IMR-90 (cell line): Measurements from ENCODE around the gene CAND1. TPM values are rescaled to one million over a fixed set of nuclear protein-coding genes. Genes with fewer than 3 reads are reported as not detected.

Experiments used
- ATAC-seq: fragments of 200-7000 bp; cut with Tn5 transposase; 2 replicates; pipeline ENCODE4 v1.9.1; 2020; ENCODE audit warnings: low read depth, mild to moderate bottlenecking, moderate library complexity
- Bru-seq: library from RNA; stranded (reverse); fragments of 400-500 nt; gene quantifications from one replicate; lab custom pipeline; 2021; lab: Mats Ljungman, UMichigan
- BruChase-seq, 2 experiments: library from RNA; stranded (reverse); fragments of 400-500 nt; gene quantifications; one replicate each; lab custom pipeline; 2021; lab: Mats Ljungman, UMichigan
- BruUV-seq: library from RNA; stranded (reverse); fragments of 400-500 nt; replicated peaks from 2 replicates; lab custom pipeline; 2021; lab: Mats Ljungman, UMichigan
- CTCF ChIA-PET: fragments of 300-600 bp; formaldehyde crosslinking; extraction: SDS; loops from one replicate; lab custom pipeline; 2021; ENCODE audit warnings: antibody characterized with exemption; lab: Yijun Ruan, JAX
- POLR2A ChIA-PET: fragments of 300-600 bp; sonication (Branson Sonifier 250); formaldehyde crosslinking; loops from one replicate; lab custom pipeline; 2022; ENCODE audit warnings: antibody characterized with exemption; ENCODE audit not compliant: unreplicated experiment; lab: Charles Lee
- DNase-seq: peaks from one replicate; pipeline ENCODE4 v3.0.0; 2013
- H2AFZ ChIP-seq: replicated peaks from 2 replicates; pipeline ENCODE3; 2013; ENCODE audit warnings: low read length, mild to moderate bottlenecking; ENCODE audit not compliant: poor library complexity
- H2AK5ac ChIP-seq: 2 replicates; pipeline ENCODE4 v1.6.1; 2013; ENCODE audit warnings: low read depth, low read length, inconsistent platforms
- H2AK9ac ChIP-seq: replicated peaks from 2 replicates; pipeline ENCODE3; 2013; ENCODE audit warnings: mild to moderate bottlenecking, low read depth, low read length, moderate library complexity; ENCODE audit not compliant: poor library complexity
- H2BK120ac ChIP-seq: 2 replicates; pipeline ENCODE4 v1.6.1; 2013; ENCODE audit warnings: low read depth, low read length, inconsistent platforms
- H2BK15ac ChIP-seq: 3 replicates; pipeline ENCODE4 v1.6.1; 2013; ENCODE audit warnings: low read depth, low read length, inconsistent platforms
- H2BK20ac ChIP-seq: 2 replicates; pipeline ENCODE4 v1.6.1; 2013; ENCODE audit warnings: low read depth, mild to moderate bottlenecking, inconsistent platforms, low read length, moderate library complexity
- H2BK5ac ChIP-seq: 2 replicates; pipeline ENCODE4 v1.6.1; 2013; ENCODE audit warnings: mild to moderate bottlenecking, low read depth, low read length, inconsistent platforms; ENCODE audit not compliant: poor library complexity, severe bottlenecking
- H3K14ac ChIP-seq: replicated peaks from 2 replicates; pipeline ENCODE4 v1.6.1; 2013; ENCODE audit warnings: low read depth, low read length, inconsistent platforms
- H3K18ac ChIP-seq: 2 replicates; pipeline ENCODE4 v1.6.1; 2013; ENCODE audit warnings: low read depth, low read length, control low read depth
- H3K23ac ChIP-seq: 2 replicates; pipeline ENCODE4 v1.6.1; 2013; ENCODE audit warnings: low read depth, low read length, inconsistent platforms
- H3K27ac ChIP-seq: 2 replicates; pipeline ENCODE4 v1.5.1; 2013; ENCODE audit warnings: mild to moderate bottlenecking, control low read depth, low read length; ENCODE audit not compliant: insufficient read depth
- H3K27me3 ChIP-seq: 2 replicates; pipeline ENCODE4 v1.6.1; 2013; ENCODE audit warnings: low read length; ENCODE audit not compliant: control insufficient read depth, insufficient read depth
- H3K36me3 ChIP-seq: 2 replicates; pipeline ENCODE4 v1.6.1; 2013; ENCODE audit warnings: low read length, mixed read lengths; ENCODE audit not compliant: control insufficient read depth, insufficient read depth
- H3K4ac ChIP-seq: 2 replicates; pipeline ENCODE4 v1.6.1; 2013; ENCODE audit warnings: low read depth, low read length, inconsistent platforms
- H3K4me1 ChIP-seq: 2 replicates; pipeline ENCODE4 v1.6.1; 2013; ENCODE audit warnings: low read length, mixed read lengths; ENCODE audit not compliant: control insufficient read depth, insufficient read depth
- H3K4me2 ChIP-seq: 2 replicates; pipeline ENCODE4 v1.6.1; 2013; ENCODE audit warnings: low read depth, mild to moderate bottlenecking, control low read depth, low read length, moderate library complexity
- H3K4me3 ChIP-seq: 2 replicates; pipeline ENCODE4 v1.5.1; 2013; ENCODE audit warnings: low read depth, mild to moderate bottlenecking, control low read depth, low read length, moderate library complexity; ENCODE audit not compliant: insufficient read depth
- H3K56ac ChIP-seq: 2 replicates; pipeline ENCODE4 v1.6.1; 2013; ENCODE audit warnings: low read length, inconsistent platforms; ENCODE audit not compliant: insufficient read depth; ENCODE audit errors: extremely low read depth
- H3K79me1 ChIP-seq, 2 experiments: 2 replicates each; pipeline ENCODE4 v1.6.1; 2013; ENCODE audit warnings: low read length in 2 of 2, inconsistent platforms in 1 of 2, low read depth in 1 of 2
- H3K9ac ChIP-seq: 2 replicates; pipeline ENCODE4 v1.6.1; 2013; ENCODE audit warnings: low read depth, low read length, control low read depth
- H3K9me1 ChIP-seq: 2 replicates; pipeline ENCODE4 v1.6.1; 2013; ENCODE audit warnings: low read length, inconsistent platforms; ENCODE audit not compliant: insufficient read depth
- H3K9me3 ChIP-seq: 2 replicates; pipeline ENCODE4 v1.6.1; 2013; ENCODE audit warnings: low read length; ENCODE audit not compliant: control insufficient read depth, insufficient read depth
- H4K20me1 ChIP-seq: 2 replicates; pipeline ENCODE4 v1.6.1; 2013; ENCODE audit warnings: low read length, inconsistent platforms; ENCODE audit not compliant: insufficient read depth
- H4K5ac ChIP-seq: 2 replicates; pipeline ENCODE4 v1.6.1; 2013; ENCODE audit warnings: mild to moderate bottlenecking, low read depth, low read length, control low read depth
- H4K8ac ChIP-seq, 2 experiments: 2 replicates each; pipeline ENCODE4 v1.6.1; 2013; ENCODE audit warnings: low read depth in 2 of 2, low read length in 2 of 2, control low read depth in 1 of 2, inconsistent platforms in 1 of 2
- H4K91ac ChIP-seq: 2 replicates; pipeline ENCODE4 v1.6.1; 2013; ENCODE audit warnings: low read depth, low read length, inconsistent platforms; ENCODE audit not compliant: insufficient read depth
- BHLHE40 ChIP-seq: fragments of 150-350 bp; IDR thresholded peaks from 2 replicates; pipeline ENCODE4 v1.6.1; 2016; ENCODE audit warnings: mild to moderate bottlenecking, low read depth, low read length
- CEBPB ChIP-seq: IDR thresholded peaks from 2 replicates; pipeline ENCODE4 v1.6.1; 2012; ENCODE audit warnings: low read depth, low read length, improper control_type of control experiment
- CHD1 ChIP-seq: IDR thresholded peaks from 2 replicates; pipeline ENCODE4 v1.6.1; 2012; ENCODE audit warnings: low read depth, low read length, improper control_type of control experiment
- FOS ChIP-seq: fragments of 150-350 bp; IDR thresholded peaks from 2 replicates; pipeline ENCODE4 v1.6.1; 2016; ENCODE audit warnings: low read depth, low read length
- MAFK ChIP-seq: IDR thresholded peaks from 2 replicates; pipeline ENCODE4 v1.6.1; 2012; ENCODE audit warnings: low read depth, low read length, improper control_type of control experiment
- MAZ ChIP-seq: IDR thresholded peaks from 2 replicates; pipeline ENCODE4 v1.6.1; 2012; ENCODE audit warnings: low read depth, mild to moderate bottlenecking, low read length, improper control_type of control experiment, moderate library complexity, borderline replicate concordance
- MXI1 ChIP-seq: IDR thresholded peaks from 2 replicates; pipeline ENCODE4 v1.6.1; 2012; ENCODE audit warnings: low read depth, mild to moderate bottlenecking, low read length, moderate library complexity, borderline replicate concordance
- POLR2A ChIP-seq: IDR thresholded peaks from 2 replicates; pipeline ENCODE4 v1.6.1; 2012; ENCODE audit warnings: mild to moderate bottlenecking, low read depth, low read length
- RAD21 ChIP-seq: IDR thresholded peaks from 2 replicates; pipeline ENCODE4 v1.6.1; 2012; ENCODE audit warnings: low read length, improper control_type of control experiment
- RFX5 ChIP-seq: IDR thresholded peaks from 2 replicates; pipeline ENCODE4 v1.8.0; 2012; ENCODE audit warnings: low read depth, mild to moderate bottlenecking, low read length, moderate library complexity
- USF2 ChIP-seq: fragments of 150-350 bp; IDR thresholded peaks from 2 replicates; pipeline ENCODE4 v1.6.1; 2017; ENCODE audit warnings: mild to moderate bottlenecking, antibody characterized with exemption, low read length, low read depth
- WGBS, 2 experiments: methylation state at CpG; one replicate each; pipeline versions ENCODE4 v1.1.5 to v1.1.7; 2013; ENCODE audit warnings: missing lambda C conversion rate in 2 of 2; ENCODE audit not compliant: insufficient read length in 1 of 2; ENCODE audit errors: extremely low coverage in 2 of 2; 5-methylcytosine and 5-hydroxymethylcytosine counted together
- dilution Hi-C: fragments of 300-500 bp; cut with HindIII; formaldehyde crosslinking; loops from one replicate; pipeline ENCODE4 v1.14.3; 2018; ENCODE audit warnings: low sequenced_read_pairs; ENCODE audit not compliant: unreplicated experiment
- in situ Hi-C: fragments of 300-500 bp; cut with MboI; formaldehyde crosslinking; loops from 3 replicates; pipeline ENCODE4 v1.14.3; 2019; ENCODE audit warnings: low sequenced_read_pairs, inconsistent platforms, mixed read lengths
- intact Hi-C: fragments of 100-400 bp; cut with micrococcal nuclease; formaldehyde crosslinking; loops from 2 replicates; pipeline ENCODE4 v1.10.0; 2022
- long read RNA-seq: library from polyadenylated mRNA; unstranded; transcript quantifications from one replicate; pipeline ENCODE4 v2.0.0, GENCODE V29; 2021; ENCODE audit not compliant: unreplicated experiment
- polyA plus RNA-seq, 3 experiments: library from polyadenylated mRNA; depleted of rRNA; stranded (reverse); fragments of >200 nt; gene quantifications; 2 replicates each; pipeline ENCODE4 v1.2.3, GENCODE V29; 2012; ENCODE audit warnings: low replicate concordance in 1 of 3
- total RNA-seq: library from RNA; depleted of rRNA; stranded (reverse); fragments of >200 nt; gene quantifications from 2 replicates; pipeline ENCODE4 v1.2.3, GENCODE V29; 2012; rRNA removed
- TF ChIP-seq, protein P1 (sequence below): conservative IDR thresholded peaks from 2 replicates; pipeline ENCODE4 v1.5.1; 2012; ENCODE audit warnings: mild to moderate bottlenecking, low read depth, low read length, improper control_type of control experiment

CAND1 gene
- total RNA-seq, result 91.4 and 139 TPM in 2 replicates
- polyA plus RNA-seq (2012; rRNA removed), result 32.2 and 42.6 TPM in 2 replicates
- polyA plus RNA-seq (2012; cell fraction: cytosol; rRNA removed), result 12.5 and 12.8 TPM in 2 replicates
- 17.5 and 56.9 TPM in 2 replicates for polyA plus RNA-seq (2012; cell fraction: nucleus; rRNA removed; ENCODE audit: low replicate concordance)
- percentile 94 among the genes with signal in this experiment for Bru-seq, nascent RNA
- BruChase-seq, experiment 1, labeled RNA remaining after a 6-hour chase, result percentile 93 among the genes with signal in this experiment
- percentile 94 among the genes with signal in this experiment for BruChase-seq, experiment 2, labeled RNA remaining after a 2-hour chase
- long read RNA-seq, full-length matches to known transcripts, result 80 of 107 reads
- long read RNA-seq, partial matches to known transcripts, result 20 of 107 reads
- long read RNA-seq, other reads (novel, unspliced or antisense), result 7 of 107 reads

- peak within 1 kb of the TSS; percentile 93 for H2BK5ac ChIP-seq
- peak within 1 kb of the TSS; percentile 95 for H2AFZ ChIP-seq
- H3K14ac ChIP-seq, result peak within 1 kb of the TSS; percentile 99
- H3K27ac ChIP-seq, result peak within 1 kb of the TSS; percentile 97
- peak within 1 kb of the TSS; percentile 95 for H2AK9ac ChIP-seq
- peak within 1 kb of the TSS; percentile 86 for H2BK20ac ChIP-seq
- peak; percentile 89 for ATAC-seq
- BruUV-seq, result no TSS peak
- H2BK120ac ChIP-seq, result peak within 1 kb of the TSS; percentile 94
- peak within 1 kb of the TSS; percentile 98 for H3K23ac ChIP-seq
- 4% methylated on average over 11 of the region's 61 CpGs; no CpG with 5 or more reads in 1 of the 2 experiments for WGBS, 2 experiments
- H3K79me1 ChIP-seq, result no peaks in the 10 kb centered on the region; a peak in 1 of 4 replicates
- peak within 1 kb of the TSS; percentile 54 for H3K4me3 ChIP-seq
- H3K4me2 ChIP-seq, result peak within 1 kb of the TSS; percentile 98
- H3K9me3 ChIP-seq, result no peaks in the 10 kb centered on the region
- peak within 1 kb of the TSS; percentile 62 for H3K18ac ChIP-seq
- H2AK5ac ChIP-seq, result peak within 1 kb of the TSS; percentile 44; the same call in 1 of the 2 replicates
- peak; percentile 99 for DNase-seq
- peak within 1 kb of the TSS; percentile 75 to 100 for H4K8ac ChIP-seq
- peak; percentile 92 for TF ChIP-seq POLR2A
- peak; percentile 95; the same call in 1 of the 2 replicates for TF ChIP-seq MAZ
- TF ChIP-seq USF2, result peak; percentile 65; the same call in 1 of the 2 replicates
- TF ChIP-seq RFX5, result no peak
- TF ChIP-seq RAD21, result 0 out of 2 replicates have a peak, but pooled peaks have one; percentile 6
- no peak for TF ChIP-seq FOS
- TF ChIP-seq MXI1, result no peak
- no peak for TF ChIP-seq CHD1
- TF ChIP-seq CEBPB, result peak; percentile 49; the same call in 1 of the 2 replicates
- TF ChIP-seq MAFK, result no peak
- peak; percentile 3; the same call in 1 of the 2 replicates for TF ChIP-seq BHLHE40
- TF ChIP-seq, protein P1, sequence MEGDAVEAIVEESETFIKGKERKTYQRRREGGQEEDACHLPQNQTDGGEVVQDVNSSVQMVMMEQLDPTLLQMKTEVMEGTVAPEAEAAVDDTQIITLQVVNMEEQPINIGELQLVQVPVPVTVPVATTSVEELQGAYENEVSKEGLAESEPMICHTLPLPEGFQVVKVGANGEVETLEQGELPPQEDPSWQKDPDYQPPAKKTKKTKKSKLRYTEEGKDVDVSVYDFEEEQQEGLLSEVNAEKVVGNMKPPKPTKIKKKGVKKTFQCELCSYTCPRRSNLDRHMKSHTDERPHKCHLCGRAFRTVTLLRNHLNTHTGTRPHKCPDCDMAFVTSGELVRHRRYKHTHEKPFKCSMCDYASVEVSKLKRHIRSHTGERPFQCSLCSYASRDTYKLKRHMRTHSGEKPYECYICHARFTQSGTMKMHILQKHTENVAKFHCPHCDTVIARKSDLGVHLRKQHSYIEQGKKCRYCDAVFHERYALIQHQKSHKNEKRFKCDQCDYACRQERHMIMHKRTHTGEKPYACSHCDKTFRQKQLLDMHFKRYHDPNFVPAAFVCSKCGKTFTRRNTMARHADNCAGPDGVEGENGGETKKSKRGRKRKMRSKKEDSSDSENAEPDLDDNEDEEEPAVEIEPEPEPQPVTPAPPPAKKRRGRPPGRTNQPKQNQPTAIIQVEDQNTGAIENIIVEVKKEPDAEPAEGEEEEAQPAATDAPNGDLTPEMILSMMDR, result no peak
- peaks cover 32% of the 10 kb centered on the region for H4K20me1 ChIP-seq
- dilution Hi-C loops (no loop called here), intact Hi-C loops (loop anchor here (2.0 kb wide), 1 partner anchor 380 kb away; the partner anchor contains the start of gene DYRK2), in situ Hi-C loops (no loop called here)
- CTCF ChIA-PET, result interaction anchor here (0.5 to 1.4 kb wide), 6 partner anchors 11 to 1375 kb away, joined by 3 to 4 read pairs (median 4); no protein-coding TSS in a partner anchor
- H3K27me3 ChIP-seq, result no peaks in the 10 kb centered on the region
- POLR2A ChIA-PET, result interaction anchor here (0.5 to 1.3 kb wide), 7 partner anchors 8 to 1504 kb away, joined by 3 to 31 read pairs (median 4); no protein-coding TSS in a partner anchor
- H3K4me1 ChIP-seq, result no peaks in the 10 kb centered on the region
- H3K9ac ChIP-seq, result peak within 1 kb of the TSS; percentile 96
- peak within 1 kb of the TSS; percentile 95 for H4K91ac ChIP-seq
- peak within 1 kb of the TSS; percentile 94; the same call in 1 of the 3 replicates for H2BK15ac ChIP-seq
- peak within 1 kb of the TSS; percentile 64 for H4K5ac ChIP-seq
- H3K56ac ChIP-seq, result peak within 1 kb of the TSS; percentile 99
- peak within 1 kb of the TSS; percentile 96 for H3K4ac ChIP-seq
- H3K36me3 ChIP-seq, result no peaks in the 10 kb centered on the region
- no peaks in the 10 kb centered on the region for H3K9me1 ChIP-seq
These were observed at the start of gene CAND1 for GRCh38 chr12:67268896-67269632. Gene CAND1, plus strand, starts transcription at chr12:67269358. Its CDS starts 360 bp downstream, at chr12:67269718.
